Measurements from ENCODE around the gene ANKAR.
"Not testable (repeated sequence)": the region's sequence is repeated elsewhere in the genome, so short reads cannot be mapped to it uniquely, and the experiment has no call there.

ANKAR gene

GRCh38 chr2:189639007-189639609 lies 35.4 kb upstream of the ANKAR start:
- Histone ChIP-seq H3K4me3 (ENCODE audit: low read depth in 1 of 2, low read length in 2 of 2) (no peak overlapping the region), H3K27ac (ENCODE audit: low read length) (no peak overlapping the region), H3K36me3 (ENCODE audit: control insufficient read depth in 1 of 2, insufficient read depth in 2 of 2, low read length in 2 of 2) (no peaks in the 10 kb centered on the region), H3K4me1 (ENCODE audit: control insufficient read depth in 1 of 2, insufficient read depth in 2 of 2, low read length in 2 of 2) (no peaks in the 10 kb centered on the region), H3K27me3 (ENCODE audit: low read depth, low read length) (no peaks in the 10 kb centered on the region), H3K9me3 (ENCODE audit: control insufficient read depth in 1 of 2, low read length in 2 of 2) (no peaks in the 10 kb centered on the region)

GRCh38 chr2:189641002-189641401 lies 33.5 kb upstream of the ANKAR start:
- H3K4me3 ChIP-seq (ENCODE audit: low read depth in 1 of 2, low read length in 2 of 2): no peak overlapping the region
- no peaks in the 10 kb centered on the region for H3K4me1 ChIP-seq (ENCODE audit: control insufficient read depth in 1 of 2, insufficient read depth in 2 of 2, low read length in 2 of 2)
- no peaks in the 10 kb centered on the region for H3K27me3 ChIP-seq (ENCODE audit: low read depth, low read length)
- no peaks in the 10 kb centered on the region for H3K36me3 ChIP-seq (ENCODE audit: control insufficient read depth in 1 of 2, insufficient read depth in 2 of 2, low read length in 2 of 2)
- H3K9me3 ChIP-seq (ENCODE audit: control insufficient read depth in 1 of 2, low read length in 2 of 2): no peaks in the 10 kb centered on the region
- H3K27ac ChIP-seq (ENCODE audit: low read length): no peak overlapping the region

GRCh38 chr2:189641590-189641989 lies 32.9 kb upstream of the ANKAR start:
- Histone ChIP-seq H3K27ac (ENCODE audit: low read length) (no peak overlapping the region), H3K27me3 (ENCODE audit: low read depth, low read length) (no peaks in the 10 kb centered on the region), H3K9me3 (ENCODE audit: control insufficient read depth in 1 of 2, low read length in 2 of 2) (no peaks in the 10 kb centered on the region), H3K36me3 (ENCODE audit: control insufficient read depth in 1 of 2, insufficient read depth in 2 of 2, low read length in 2 of 2) (no peaks in the 10 kb centered on the region), H3K4me1 (ENCODE audit: control insufficient read depth in 1 of 2, insufficient read depth in 2 of 2, low read length in 2 of 2) (no peaks in the 10 kb centered on the region), H3K4me3 (ENCODE audit: low read depth in 1 of 2, low read length in 2 of 2) (no peak overlapping the region)

- H3K36me3 ChIP-seq (ENCODE audit: control insufficient read depth in 1 of 2, insufficient read depth in 2 of 2, low read length in 2 of 2): no peaks in the 10 kb centered on the region
- no peaks in the 10 kb centered on the region for H3K27me3 ChIP-seq (ENCODE audit: low read depth, low read length)
- H3K27ac ChIP-seq (ENCODE audit: low read length): no peak overlapping the region
- H3K4me3 ChIP-seq (ENCODE audit: low read depth in 1 of 2, low read length in 2 of 2): no peak overlapping the region
- H3K4me1 ChIP-seq (ENCODE audit: control insufficient read depth in 1 of 2, insufficient read depth in 2 of 2, low read length in 2 of 2): no peaks in the 10 kb centered on the region
- no peaks in the 10 kb centered on the region for H3K9me3 ChIP-seq (ENCODE audit: control insufficient read depth in 1 of 2, low read length in 2 of 2)
Observed at GRCh38 chr2:189646521-189646920, 27.9 kb upstream of the ANKAR start.

GRCh38 chr2:189648846-189649509 lies 25.5 kb upstream of the ANKAR start:
- Histone ChIP-seq H3K36me3 (ENCODE audit: control insufficient read depth in 1 of 2, insufficient read depth in 2 of 2, low read length in 2 of 2) (no peaks in the 10 kb centered on the region), H3K27ac (ENCODE audit: low read length) (no peak overlapping the region), H3K9me3 (ENCODE audit: control insufficient read depth in 1 of 2, low read length in 2 of 2) (no peaks in the 10 kb centered on the region), H3K27me3 (ENCODE audit: low read depth, low read length) (no peaks in the 10 kb centered on the region), H3K4me1 (ENCODE audit: control insufficient read depth in 1 of 2, insufficient read depth in 2 of 2, low read length in 2 of 2) (no peaks in the 10 kb centered on the region), H3K4me3 (ENCODE audit: low read depth in 1 of 2, low read length in 2 of 2) (no peak overlapping the region)

GRCh38 chr2:189651284-189651683 lies 23.2 kb upstream of the ANKAR start:
- Histone ChIP-seq H3K4me1 (ENCODE audit: control insufficient read depth in 1 of 2, insufficient read depth in 2 of 2, low read length in 2 of 2) (no peaks in the 10 kb centered on the region), H3K36me3 (ENCODE audit: control insufficient read depth in 1 of 2, insufficient read depth in 2 of 2, low read length in 2 of 2) (no peaks in the 10 kb centered on the region)

GRCh38 chr2:189653464-189653863 lies 21.0 kb upstream of the ANKAR start:
- not testable (repeated sequence) for H3K4me3 ChIP-seq (ENCODE audit: low read depth in 1 of 2, low read length in 2 of 2); H3K27me3 ChIP-seq (ENCODE audit: low read depth, low read length); H3K4me1 ChIP-seq (ENCODE audit: control insufficient read depth in 1 of 2, insufficient read depth in 2 of 2, low read length in 2 of 2); H3K27ac ChIP-seq (ENCODE audit: low read length); H3K36me3 ChIP-seq (ENCODE audit: control insufficient read depth in 1 of 2, insufficient read depth in 2 of 2, low read length in 2 of 2); H3K9me3 ChIP-seq (ENCODE audit: control insufficient read depth in 1 of 2, low read length in 2 of 2)

More at GRCh38 chr2:189651284-189651683, 23.2 kb upstream of the ANKAR start:
- Histone ChIP-seq H3K27me3 (ENCODE audit: low read depth, low read length) (no peaks in the 10 kb centered on the region), H3K9me3 (ENCODE audit: control insufficient read depth in 1 of 2, low read length in 2 of 2) (no peaks in the 10 kb centered on the region), H3K4me3 (ENCODE audit: low read depth in 1 of 2, low read length in 2 of 2) (no peak overlapping the region), H3K27ac (ENCODE audit: low read length) (no peak overlapping the region)

GRCh38 chr2:189654641-189655040 lies 19.8 kb upstream of the ANKAR start:
- Histone ChIP-seq H3K4me3 (ENCODE audit: low read depth in 1 of 2, low read length in 2 of 2) (no peak overlapping the region), H3K27ac (ENCODE audit: low read length) (no peak overlapping the region), H3K27me3 (ENCODE audit: low read depth, low read length) (no peaks in the 10 kb centered on the region)

GRCh38 chr2:189657867-189658266 lies 16.6 kb upstream of the ANKAR start:
- no peaks in the 10 kb centered on the region for H3K36me3 ChIP-seq (ENCODE audit: control insufficient read depth in 1 of 2, insufficient read depth in 2 of 2, low read length in 2 of 2)
- H3K27ac ChIP-seq (ENCODE audit: low read length): no peak overlapping the region
- H3K4me1 ChIP-seq (ENCODE audit: control insufficient read depth in 1 of 2, insufficient read depth in 2 of 2, low read length in 2 of 2): peaks cover 8% of the 10 kb centered on the region in 2 donors
- no peak overlapping the region for H3K4me3 ChIP-seq (ENCODE audit: low read depth in 1 of 2, low read length in 2 of 2)
- H3K27me3 ChIP-seq (ENCODE audit: low read depth, low read length): no peaks in the 10 kb centered on the region
- no peaks in the 10 kb centered on the region for H3K9me3 ChIP-seq (ENCODE audit: control insufficient read depth in 1 of 2, low read length in 2 of 2)

More at GRCh38 chr2:189654641-189655040, 19.8 kb upstream of the ANKAR start:
- Histone ChIP-seq H3K9me3 (ENCODE audit: control insufficient read depth in 1 of 2, low read length in 2 of 2) (no peaks in the 10 kb centered on the region), H3K4me1 (ENCODE audit: control insufficient read depth in 1 of 2, insufficient read depth in 2 of 2, low read length in 2 of 2) (no peaks in the 10 kb centered on the region), H3K36me3 (ENCODE audit: control insufficient read depth in 1 of 2, insufficient read depth in 2 of 2, low read length in 2 of 2) (no peaks in the 10 kb centered on the region)

- Histone ChIP-seq H3K27ac (ENCODE audit: low read length) (no peak overlapping the region), H3K36me3 (ENCODE audit: control insufficient read depth in 1 of 2, insufficient read depth in 2 of 2, low read length in 2 of 2) (no peaks in the 10 kb centered on the region), H3K27me3 (ENCODE audit: low read depth, low read length) (no peaks in the 10 kb centered on the region), H3K4me3 (ENCODE audit: low read depth in 1 of 2, low read length in 2 of 2) (no peak overlapping the region), H3K4me1 (ENCODE audit: control insufficient read depth in 1 of 2, insufficient read depth in 2 of 2, low read length in 2 of 2) (peaks cover 8 to 12% of the 10 kb centered on the region in 2 donors), H3K9me3 (ENCODE audit: control insufficient read depth in 1 of 2, low read length in 2 of 2) (no peaks in the 10 kb centered on the region)
Observed at GRCh38 chr2:189658306-189659212, 15.9 kb upstream of the ANKAR start.

- Histone ChIP-seq H3K4me1 (ENCODE audit: control insufficient read depth in 1 of 2, insufficient read depth in 2 of 2, low read length in 2 of 2) (peaks cover 8 to 18% of the 10 kb centered on the region in 2 donors), H3K4me3 (ENCODE audit: low read depth in 1 of 2, low read length in 2 of 2) (no peak overlapping the region), H3K36me3 (ENCODE audit: control insufficient read depth in 1 of 2, insufficient read depth in 2 of 2, low read length in 2 of 2) (no peaks in the 10 kb centered on the region), H3K27ac (ENCODE audit: low read length) (no peak overlapping the region), H3K27me3 (ENCODE audit: low read depth, low read length) (no peaks in the 10 kb centered on the region), H3K9me3 (ENCODE audit: control insufficient read depth in 1 of 2, low read length in 2 of 2) (no peaks in the 10 kb centered on the region)
Observed at GRCh38 chr2:189659734-189660133, 14.7 kb upstream of the ANKAR start.

All from muscle layer of duodenum (tissue), 2 donors.